ENCODE measurements around the gene MAFG.

DNA sequence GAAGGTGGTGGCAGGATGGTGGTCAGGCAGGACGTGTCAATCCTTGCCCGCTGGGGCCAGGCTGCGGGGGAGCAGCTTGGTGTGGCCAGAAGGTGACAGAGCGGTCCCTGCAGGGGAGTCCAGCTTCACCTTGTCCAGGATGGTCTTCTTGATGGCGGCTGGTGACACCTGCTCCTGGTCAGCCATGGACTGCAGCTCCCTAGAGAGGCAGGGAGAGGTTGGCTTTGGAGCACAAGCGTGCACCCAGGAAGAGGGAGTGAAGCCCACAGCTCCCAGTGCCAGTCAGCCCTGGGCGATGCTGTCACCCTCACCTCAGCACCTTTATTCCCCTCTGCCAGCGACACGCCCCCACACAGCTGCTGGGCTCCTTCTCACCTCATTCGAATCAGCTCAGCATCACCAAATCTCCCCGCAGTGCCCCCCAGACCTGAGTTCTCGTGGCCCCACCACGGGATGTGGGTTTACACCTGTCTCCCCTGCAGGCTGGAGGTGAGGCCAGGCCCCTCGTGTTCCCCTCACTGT lies 5.7 kb upstream of the MAFG start:
- TF ChIP-seq POLR2A (IDR thresholded peaks at IDR 0.05) = no peak
- TF ChIP-seq, protein P1, sequence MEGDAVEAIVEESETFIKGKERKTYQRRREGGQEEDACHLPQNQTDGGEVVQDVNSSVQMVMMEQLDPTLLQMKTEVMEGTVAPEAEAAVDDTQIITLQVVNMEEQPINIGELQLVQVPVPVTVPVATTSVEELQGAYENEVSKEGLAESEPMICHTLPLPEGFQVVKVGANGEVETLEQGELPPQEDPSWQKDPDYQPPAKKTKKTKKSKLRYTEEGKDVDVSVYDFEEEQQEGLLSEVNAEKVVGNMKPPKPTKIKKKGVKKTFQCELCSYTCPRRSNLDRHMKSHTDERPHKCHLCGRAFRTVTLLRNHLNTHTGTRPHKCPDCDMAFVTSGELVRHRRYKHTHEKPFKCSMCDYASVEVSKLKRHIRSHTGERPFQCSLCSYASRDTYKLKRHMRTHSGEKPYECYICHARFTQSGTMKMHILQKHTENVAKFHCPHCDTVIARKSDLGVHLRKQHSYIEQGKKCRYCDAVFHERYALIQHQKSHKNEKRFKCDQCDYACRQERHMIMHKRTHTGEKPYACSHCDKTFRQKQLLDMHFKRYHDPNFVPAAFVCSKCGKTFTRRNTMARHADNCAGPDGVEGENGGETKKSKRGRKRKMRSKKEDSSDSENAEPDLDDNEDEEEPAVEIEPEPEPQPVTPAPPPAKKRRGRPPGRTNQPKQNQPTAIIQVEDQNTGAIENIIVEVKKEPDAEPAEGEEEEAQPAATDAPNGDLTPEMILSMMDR (IDR thresholded peaks at IDR 0.05) = no peak
